Psoas muscle (tissue), 8 donors: ENCODE data around the gene REXO4. TPM values are rescaled to one million over a fixed set of nuclear protein-coding genes. Genes with fewer than 3 reads are reported as not detected.
A peak's percentile ranks its signal among the peaks of the same experiment; 100 is the strongest.

ENCODE experiments used
- ATAC-seq, 4 donors: fragments of 200-7000 bp; cut with Tn5 transposase; one replicate each; pipeline ENCODE4 v1.9.1; 2020; ENCODE audit warnings: moderate library complexity in 3 of 4, mild to moderate bottlenecking in 2 of 4
- DNase-seq, 2 donors: peaks; one replicate each; pipeline ENCODE4 v3.0.0-alpha.2; 2020
- H3K27ac ChIP-seq: fragments of 200-600 bp; one replicate; pipeline ENCODE4 v1.8.0; 2022
- H3K27me3 ChIP-seq, 3 donors: fragments of 200-600 bp in 1 of 3; one replicate each; pipeline versions ENCODE4 v1.6.1 to v1.8.0; 2013 to 2022; ENCODE audit warnings: low read length in 2 of 3, mild to moderate bottlenecking in 2 of 3, moderate library complexity in 1 of 3; ENCODE audit not compliant: insufficient read depth in 3 of 3
- H3K36me3 ChIP-seq, 2 donors: fragments of 200-600 bp in 1 of 2; one replicate each; pipeline versions ENCODE4 v1.6.1 to v1.8.0; 2013 to 2022; ENCODE audit warnings: low read depth in 1 of 2, mild to moderate bottlenecking in 1 of 2, moderate library complexity in 1 of 2; ENCODE audit not compliant: insufficient read depth in 1 of 2
- H3K4me1 ChIP-seq: fragments of 200-600 bp; one replicate; pipeline ENCODE4 v1.8.0; 2022
- H3K4me3 ChIP-seq: fragments of 200-600 bp; one replicate; pipeline ENCODE4 v1.8.0; 2022; ENCODE audit warnings: mild to moderate bottlenecking
- H3K9me3 ChIP-seq: fragments of 200-600 bp; one replicate; pipeline ENCODE4 v1.8.0; 2022
- WGBS, 3 donors: extraction: QIAGEN DNeasy Blood & Tissue Kit; methylation state at CpG; one replicate each; pipeline versions ENCODE4 v1.1.6 to v1.1.7; 2013; 5-methylcytosine and 5-hydroxymethylcytosine counted together
- intact Hi-C, 2 donors: fragments of 100-400 bp; cut with DNase I; formaldehyde crosslinking; loops; one replicate each; pipeline versions ENCODE4 v1.11.0 to v1.14.2; 2022
- polyA plus RNA-seq, 3 donors: library from polyadenylated mRNA; stranded (reverse); fragments of 200-250 nt; gene quantifications; one replicate each; pipeline ENCODE4 v1.2.3, GENCODE V29; 2013
- total RNA-seq, 4 donors: library from RNA; stranded (reverse); fragmentation: NEBNext Ultra II Directional in 2 of 4; extraction: Animal tissue kit (Norgen Biotek cat#: 25700) in 2 of 4; gene quantifications; one replicate each; pipeline versions ENCODE4 v1.2.1 to v1.2.4, GENCODE V29; 2021 to 2023
- TF ChIP-seq, protein P1 (sequence below): fragments of 200-600 bp; IDR thresholded peaks from one replicate; pipeline ENCODE4 v1.8.0; 2022; ENCODE audit warnings: antibody characterized with exemption
- donor health status: healthy with polysubstance abuse.
- donor health status: DM: no; HTN: no; CAD: no; lungs with moderate emphysema.
- donor health status: Bipolar disorder and iron deficiency.
- donor health status: healthy.
- donor health status: DM: yes; HTN: yes; CAD: no.
- donor health status: DM: no; HTN: no; CAD: no.
- donor health status: DM: no; HTN: no; CAD: no.
- donor health status: DM: yes; HTN: yes; CAD: no.

REXO4 gene
- total and polyA plus RNA-seq, 7 donors = 23.8 to 75.2 (median 31.2) TPM

DNA sequence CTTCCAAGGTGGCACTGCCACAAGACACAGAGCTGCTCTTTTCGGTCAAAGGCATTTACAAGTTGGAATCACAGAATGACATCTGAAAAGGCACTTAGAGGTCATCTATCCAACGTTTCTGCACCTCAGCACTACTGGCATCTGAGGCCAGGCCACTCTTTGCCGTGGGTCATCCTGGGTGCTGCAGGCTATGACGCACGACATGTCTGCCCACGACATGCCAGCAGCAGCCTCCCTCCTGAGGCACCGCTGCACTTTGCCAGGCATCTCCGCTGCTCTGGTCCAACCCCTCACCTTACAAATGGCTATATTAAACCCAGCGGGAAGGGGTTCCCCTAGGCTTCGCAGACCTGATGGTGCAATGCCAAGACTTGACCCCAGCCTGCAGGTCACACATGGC, 50.0 kb downstream of the REXO4 start:
- TF ChIP-seq, protein P1, sequence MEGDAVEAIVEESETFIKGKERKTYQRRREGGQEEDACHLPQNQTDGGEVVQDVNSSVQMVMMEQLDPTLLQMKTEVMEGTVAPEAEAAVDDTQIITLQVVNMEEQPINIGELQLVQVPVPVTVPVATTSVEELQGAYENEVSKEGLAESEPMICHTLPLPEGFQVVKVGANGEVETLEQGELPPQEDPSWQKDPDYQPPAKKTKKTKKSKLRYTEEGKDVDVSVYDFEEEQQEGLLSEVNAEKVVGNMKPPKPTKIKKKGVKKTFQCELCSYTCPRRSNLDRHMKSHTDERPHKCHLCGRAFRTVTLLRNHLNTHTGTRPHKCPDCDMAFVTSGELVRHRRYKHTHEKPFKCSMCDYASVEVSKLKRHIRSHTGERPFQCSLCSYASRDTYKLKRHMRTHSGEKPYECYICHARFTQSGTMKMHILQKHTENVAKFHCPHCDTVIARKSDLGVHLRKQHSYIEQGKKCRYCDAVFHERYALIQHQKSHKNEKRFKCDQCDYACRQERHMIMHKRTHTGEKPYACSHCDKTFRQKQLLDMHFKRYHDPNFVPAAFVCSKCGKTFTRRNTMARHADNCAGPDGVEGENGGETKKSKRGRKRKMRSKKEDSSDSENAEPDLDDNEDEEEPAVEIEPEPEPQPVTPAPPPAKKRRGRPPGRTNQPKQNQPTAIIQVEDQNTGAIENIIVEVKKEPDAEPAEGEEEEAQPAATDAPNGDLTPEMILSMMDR = no peak
- no peaks in the 10 kb centered on the region for H3K9me3 ChIP-seq
- DNase-seq = no peak
- H3K27ac ChIP-seq = peak overlapping the region; percentile 58
- peaks cover 4 to 70% of the 10 kb centered on the region in 2 donors for H3K36me3 ChIP-seq
- H3K4me1 ChIP-seq = peaks cover 53% of the 10 kb centered on the region
- H3K4me3 ChIP-seq = no peak overlapping the region
- H3K27me3 ChIP-seq = no peaks in the 10 kb centered on the region
- peak in 3 of 4 donors; percentile 26 to 63 (median 40) for ATAC-seq
- WGBS, 3 donors = 48 to 74% (median 49%) methylated on average over 10 of the region's 10 CpGs
- intact Hi-C loops = no loop called here

DNA sequence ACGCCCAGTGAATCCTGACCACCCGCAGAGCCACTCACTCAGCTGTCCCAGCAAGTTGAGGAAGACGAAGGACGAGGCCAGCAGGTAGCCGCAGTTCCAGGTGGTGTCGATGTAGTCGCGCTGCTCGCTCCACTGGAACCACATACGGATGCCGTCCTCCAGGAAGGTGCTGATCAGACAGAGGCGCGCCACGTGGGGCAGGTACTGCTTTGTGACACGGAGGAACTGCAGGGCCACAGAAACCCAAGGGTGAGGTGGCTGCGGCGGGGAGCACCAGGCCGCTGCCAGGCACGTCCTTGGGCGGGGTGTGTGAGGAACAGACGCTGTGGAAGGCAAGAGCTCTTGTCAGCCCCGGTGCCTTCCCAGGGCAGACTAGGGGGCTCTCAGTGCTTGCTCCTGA, 50.6 kb downstream of the REXO4 start:
- intact Hi-C loops = no loop called here
- no peak for DNase-seq
- Histone ChIP-seq H3K4me1 (peaks cover 47% of the 10 kb centered on the region), H3K27me3 (no peaks in the 10 kb centered on the region), H3K9me3 (no peaks in the 10 kb centered on the region), H3K4me3 (no peak overlapping the region), H3K27ac (no peak overlapping the region), H3K36me3 (peaks cover 4 to 73% of the 10 kb centered on the region in 2 donors)
- TF ChIP-seq, protein P1 = no peak
- WGBS, 3 donors = 91 to 93% (median 93%) methylated on average over 22 of the region's 22 CpGs
- ATAC-seq = no peak

DNA sequence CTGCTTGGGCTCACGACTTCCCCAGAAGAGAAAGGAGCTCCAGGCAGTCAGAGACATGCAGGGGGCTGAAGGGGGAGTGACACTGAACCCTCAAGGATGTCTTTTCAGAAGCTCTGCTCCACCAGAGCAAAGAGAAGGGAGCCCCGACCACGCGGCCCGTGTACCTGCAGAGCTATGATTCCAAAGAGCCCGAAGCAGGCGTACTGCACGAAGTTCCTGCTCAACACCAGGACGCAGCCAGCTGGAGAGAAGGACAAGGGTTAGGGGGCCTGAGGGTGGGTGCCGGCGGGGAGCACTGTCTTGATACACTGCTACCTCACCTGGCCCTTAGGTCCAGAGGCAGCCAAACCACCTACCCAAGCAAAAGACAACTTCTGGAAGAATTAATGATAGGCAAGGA, 51.4 kb downstream of the REXO4 start:
- intact Hi-C loops = no loop called here
- Histone ChIP-seq H3K27ac (no peak overlapping the region), H3K36me3 (peaks cover 8 to 80% of the 10 kb centered on the region in 2 donors), H3K27me3 (no peaks in the 10 kb centered on the region), H3K4me1 (peaks cover 40% of the 10 kb centered on the region), H3K9me3 (no peaks in the 10 kb centered on the region), H3K4me3 (no peak overlapping the region)
- DNase-seq = no peak
- 87 to 91% (median 90%) methylated on average over 11 of the region's 11 CpGs for WGBS, 3 donors
- TF ChIP-seq, protein P1 = no peak
- no peak for ATAC-seq

DNA sequence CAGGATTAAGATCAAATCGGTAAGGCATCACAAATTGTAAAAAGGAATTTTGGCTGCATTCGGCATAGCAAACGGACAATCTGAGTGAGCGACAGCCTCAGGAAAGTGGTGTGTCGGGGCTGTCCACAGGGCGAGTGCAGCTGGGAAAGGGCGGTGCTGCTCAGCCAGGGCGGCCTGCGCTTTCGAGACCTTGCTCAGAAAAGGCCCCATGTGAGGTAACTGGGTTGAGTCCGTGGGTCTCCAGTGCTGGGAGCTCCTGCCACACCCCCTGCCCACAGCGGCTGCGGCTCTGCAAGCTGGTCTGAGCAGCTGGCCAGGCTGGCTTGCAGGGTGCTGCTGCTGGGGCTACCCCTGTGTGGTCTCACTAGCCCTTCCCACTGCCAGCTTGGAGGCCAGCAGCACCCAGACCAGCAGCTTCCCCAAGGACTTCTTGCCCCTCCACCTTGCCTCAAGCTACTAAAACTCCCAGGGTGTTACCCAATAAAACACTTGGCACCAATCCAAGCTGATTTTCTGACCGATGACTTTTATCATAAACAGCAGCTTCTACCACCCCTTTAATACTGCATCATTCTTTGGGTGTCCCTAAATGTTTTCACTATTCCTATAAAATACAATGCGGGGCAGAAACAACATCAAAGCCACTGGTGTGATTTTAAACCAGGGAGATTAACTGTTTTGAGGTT, 55.3 kb downstream of the REXO4 start:
- Histone ChIP-seq H3K36me3 (peaks cover 8 to 83% of the 10 kb centered on the region in 2 donors), H3K9me3 (no peaks in the 10 kb centered on the region), H3K4me1 (peaks cover 5% of the 10 kb centered on the region), H3K4me3 (no peak overlapping the region), H3K27ac (no peak overlapping the region), H3K27me3 (no peaks in the 10 kb centered on the region)
- DNase-seq = no peak
- intact Hi-C loops = no loop called here
- ATAC-seq = peak in 1 of 4 donors; percentile 10
- 84 to 86% (median 85%) methylated on average over 15 of the region's 15 CpGs for WGBS, 3 donors
- TF ChIP-seq, protein P1 = no peak
